GM06990 (cell line): ENCODE data around the gene KCNH8.
"Not testable (repeated sequence)": the region's sequence is repeated elsewhere in the genome, so short reads cannot be mapped to it uniquely, and the experiment has no call there.

ENCODE experiments used
- DNase-seq: peaks from one replicate; pipeline ENCODE4 v3.0.0-alpha.2; 2011; ENCODE audit not compliant: insufficient read length; ENCODE audit errors: extremely low read depth
- H3K27me3 ChIP-seq: replicated peaks from 2 replicates; pipeline ENCODE4 v1.6.0; 2011; ENCODE audit warnings: low read length; ENCODE audit not compliant: control insufficient read depth, insufficient read depth
- H3K36me3 ChIP-seq: 2 replicates; pipeline ENCODE4 v1.5.1; 2011; ENCODE audit warnings: low read length; ENCODE audit not compliant: control insufficient read depth, insufficient read depth
- H3K4me3 ChIP-seq: replicated peaks from 2 replicates; pipeline ENCODE4 v1.5.1; 2011; ENCODE audit warnings: low read depth, mild to moderate bottlenecking, control low read depth, low read length
- TF ChIP-seq, protein P1 (sequence below): IDR thresholded peaks from 2 replicates; pipeline ENCODE4 v1.5.1; 2011; ENCODE audit warnings: low read length, control low read depth, mild to moderate bottlenecking, inconsistent platforms; ENCODE audit not compliant: insufficient read depth, poor library complexity, severe bottlenecking

Gene KCNH8

DNA sequence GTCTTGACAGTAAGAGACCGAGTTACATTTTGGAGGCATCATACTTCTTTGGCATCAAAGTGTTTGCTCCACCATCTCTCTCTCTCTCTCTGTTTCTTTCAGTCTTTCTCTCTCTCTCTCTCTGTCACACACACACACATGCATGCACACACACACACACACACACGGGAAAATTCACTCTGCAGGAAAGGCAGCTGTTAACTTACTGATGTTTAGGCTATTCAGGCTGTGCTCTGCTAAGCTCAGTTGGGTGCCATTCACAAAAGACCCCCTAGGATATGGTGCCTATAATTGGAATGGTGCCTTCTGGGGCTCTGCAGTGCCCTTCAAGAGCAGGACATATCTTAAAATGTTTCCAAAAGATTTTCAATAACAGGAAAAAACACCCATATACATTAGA is 78.2 kb downstream of the KCNH8 start:
- Histone ChIP-seq H3K36me3 (no peaks in the 10 kb centered on the region), H3K27me3 (no peaks in the 10 kb centered on the region), H3K4me3 (no peak overlapping the region)
- DNase-seq, result no peak
- TF ChIP-seq, protein P1, sequence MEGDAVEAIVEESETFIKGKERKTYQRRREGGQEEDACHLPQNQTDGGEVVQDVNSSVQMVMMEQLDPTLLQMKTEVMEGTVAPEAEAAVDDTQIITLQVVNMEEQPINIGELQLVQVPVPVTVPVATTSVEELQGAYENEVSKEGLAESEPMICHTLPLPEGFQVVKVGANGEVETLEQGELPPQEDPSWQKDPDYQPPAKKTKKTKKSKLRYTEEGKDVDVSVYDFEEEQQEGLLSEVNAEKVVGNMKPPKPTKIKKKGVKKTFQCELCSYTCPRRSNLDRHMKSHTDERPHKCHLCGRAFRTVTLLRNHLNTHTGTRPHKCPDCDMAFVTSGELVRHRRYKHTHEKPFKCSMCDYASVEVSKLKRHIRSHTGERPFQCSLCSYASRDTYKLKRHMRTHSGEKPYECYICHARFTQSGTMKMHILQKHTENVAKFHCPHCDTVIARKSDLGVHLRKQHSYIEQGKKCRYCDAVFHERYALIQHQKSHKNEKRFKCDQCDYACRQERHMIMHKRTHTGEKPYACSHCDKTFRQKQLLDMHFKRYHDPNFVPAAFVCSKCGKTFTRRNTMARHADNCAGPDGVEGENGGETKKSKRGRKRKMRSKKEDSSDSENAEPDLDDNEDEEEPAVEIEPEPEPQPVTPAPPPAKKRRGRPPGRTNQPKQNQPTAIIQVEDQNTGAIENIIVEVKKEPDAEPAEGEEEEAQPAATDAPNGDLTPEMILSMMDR, result no peak

- no peaks in the 10 kb centered on the region for H3K36me3 ChIP-seq
- no peak overlapping the region for H3K4me3 ChIP-seq
- TF ChIP-seq, protein P1, result no peak
- no peaks in the 10 kb centered on the region for H3K27me3 ChIP-seq
- no peak for DNase-seq
Observed at GRCh38 chr3:19228167-19228566, 79.9 kb downstream of the KCNH8 start.

- no peak for DNase-seq
Observed at GRCh38 chr3:19229086-19229485, 80.8 kb downstream of the KCNH8 start.

GRCh38 chr3:19229881-19230280 is 81.6 kb downstream of the KCNH8 start:
- not testable (repeated sequence) for H3K36me3 ChIP-seq, DNase-seq, H3K27me3 ChIP-seq, H3K4me3 ChIP-seq

More at GRCh38 chr3:19229086-19229485, 80.8 kb downstream of the KCNH8 start:
- TF ChIP-seq, protein P1, result peak; percentile 53
- no peaks in the 10 kb centered on the region for H3K27me3 ChIP-seq
- no peak overlapping the region for H3K4me3 ChIP-seq
- H3K36me3 ChIP-seq, result no peaks in the 10 kb centered on the region

DNA sequence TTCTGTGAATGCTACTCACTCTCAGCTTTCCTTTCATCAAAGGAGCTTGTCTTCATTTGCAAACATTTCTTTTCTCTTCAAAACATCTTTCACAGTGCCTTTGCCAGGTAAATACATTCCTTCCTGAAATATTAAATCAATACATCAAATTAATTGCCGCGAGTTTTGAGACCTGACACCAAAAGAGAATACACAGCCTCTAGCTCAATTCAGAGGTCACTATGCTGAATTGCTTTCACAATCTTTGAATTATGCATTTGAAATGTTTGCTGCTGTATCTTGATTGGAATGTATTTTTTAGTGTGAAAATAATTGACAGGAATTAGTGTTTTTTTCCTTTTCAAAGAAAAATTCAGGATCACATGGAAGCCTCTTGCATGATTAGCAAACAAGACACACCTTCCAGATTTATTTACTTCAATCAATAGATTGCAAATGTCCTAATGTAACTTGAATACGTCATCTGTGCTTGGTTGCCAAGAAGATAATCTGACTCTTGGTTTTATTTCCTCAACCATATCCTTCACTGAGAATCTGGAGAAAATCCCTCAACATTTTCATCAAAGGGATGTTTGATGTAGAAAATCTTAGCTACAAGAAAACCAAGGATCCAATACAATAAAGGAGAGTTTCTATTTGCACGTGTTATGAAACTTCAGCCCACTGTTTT is 83.6 kb downstream of the KCNH8 start:
- no peaks in the 10 kb centered on the region for H3K36me3 ChIP-seq
- no peaks in the 10 kb centered on the region for H3K27me3 ChIP-seq
- no peak for DNase-seq
- no peak overlapping the region for H3K4me3 ChIP-seq
- TF ChIP-seq, protein P1, result no peak

DNA sequence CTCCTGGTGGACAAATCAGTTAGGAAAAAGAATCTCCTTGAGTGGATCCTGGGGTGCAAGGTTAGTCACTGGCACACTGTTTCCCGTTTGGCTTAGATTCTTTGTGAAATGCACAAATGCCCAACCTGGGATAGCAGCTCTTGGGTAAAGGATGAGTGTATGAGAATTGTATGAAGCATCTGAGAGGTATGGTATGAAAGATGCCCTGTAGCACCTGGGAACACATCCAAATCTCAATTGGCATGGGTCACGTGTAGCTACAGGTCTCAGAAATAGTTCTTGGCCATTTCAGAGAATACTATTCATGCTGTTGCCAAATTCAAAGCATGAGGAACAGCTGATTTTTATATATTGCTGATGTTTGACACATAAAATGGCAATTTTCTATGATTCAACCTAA is 84.3 kb downstream of the KCNH8 start:
- TF ChIP-seq, protein P1, result no peak
- DNase-seq, result no peak
- H3K27me3 ChIP-seq, result no peaks in the 10 kb centered on the region
- no peaks in the 10 kb centered on the region for H3K36me3 ChIP-seq
- no peak overlapping the region for H3K4me3 ChIP-seq

- not testable (repeated sequence) for DNase-seq, H3K36me3 ChIP-seq, H3K4me3 ChIP-seq, H3K27me3 ChIP-seq
Observed at GRCh38 chr3:19233882-19234784, 85.8 kb downstream of the KCNH8 start.
